HG02970 (cell line): ENCODE data around the gene ERC2.

ENCODE experiments used
- ATAC-seq: cut with Tn5 transposase; IDR thresholded peaks from one replicate; pipeline ENCODE4 v1.9.1; 2021; ENCODE audit warnings: mild to moderate bottlenecking, moderate library complexity, moderate number of reproducible peaks; ENCODE audit not compliant: unreplicated experiment, low FRiP score

ERC2 gene

GRCh38 chr3:55620351-55621025 is 847.8 kb downstream of the ERC2 start:
- no peak for ATAC-seq

GRCh38 chr3:55619046-55619808 is 849.0 kb downstream of the ERC2 start:
- ATAC-seq = no peak

- no peak for ATAC-seq
Measured at GRCh38 chr3:55617385-55617784, 850.9 kb downstream of the ERC2 start.

GRCh38 chr3:55616803-55617202 is 851.5 kb downstream of the ERC2 start:
- no peak for ATAC-seq

GRCh38 chr3:55615694-55616295 is 852.5 kb downstream of the ERC2 start:
- ATAC-seq = no peak

- no peak for ATAC-seq
Measured at GRCh38 chr3:55615039-55615693, 853.1 kb downstream of the ERC2 start.

- ATAC-seq = no peak
Measured at GRCh38 chr3:55611121-55611520, 857.1 kb downstream of the ERC2 start.

- ATAC-seq = no peak
Measured at GRCh38 chr3:55609230-55609827, 858.9 kb downstream of the ERC2 start.

- no peak for ATAC-seq
Measured at GRCh38 chr3:55608301-55608937, 859.8 kb downstream of the ERC2 start.

- no peak for ATAC-seq
Measured at GRCh38 chr3:55607844-55608243, 860.4 kb downstream of the ERC2 start.

- ATAC-seq = no peak
Measured at GRCh38 chr3:55607175-55607574, 861.1 kb downstream of the ERC2 start.

- no peak for ATAC-seq
Measured at GRCh38 chr3:55605443-55606236, 862.6 kb downstream of the ERC2 start.

GRCh38 chr3:55604846-55605245 is 863.4 kb downstream of the ERC2 start:
- ATAC-seq = no peak

- ATAC-seq = no peak
Measured at GRCh38 chr3:55604402-55604801, 863.9 kb downstream of the ERC2 start.

GRCh38 chr3:55601366-55602080 is 866.7 kb downstream of the ERC2 start:
- ATAC-seq = no peak

GRCh38 chr3:55598224-55598623 is 870.0 kb downstream of the ERC2 start:
- ATAC-seq = no peak

- ATAC-seq = no peak
Measured at GRCh38 chr3:55597641-55598040, 870.6 kb downstream of the ERC2 start.

GRCh38 chr3:55596212-55596611 is 872.1 kb downstream of the ERC2 start:
- ATAC-seq = no peak

- no peak for ATAC-seq
Measured at GRCh38 chr3:55595420-55595819, 872.8 kb downstream of the ERC2 start.
